HG02852 (cell line): ENCODE results near the gene IFNG-AS1.

Source experiments
- ATAC-seq: cut with Tn5 transposase; IDR thresholded peaks from one replicate; pipeline ENCODE4 v1.9.1; 2021; ENCODE audit warnings: mild to moderate bottlenecking, moderate library complexity; ENCODE audit not compliant: unreplicated experiment

Gene IFNG-AS1

GRCh38 chr12:67993143-67993542 lies 3.9 kb downstream of the IFNG-AS1 start:
- ATAC-seq: no peak

- ATAC-seq: no peak
Observed at GRCh38 chr12:67994046-67994445, 4.8 kb downstream of the IFNG-AS1 start.

- no peak for ATAC-seq
Observed at GRCh38 chr12:67996347-67996746, 7.1 kb downstream of the IFNG-AS1 start.

- no peak for ATAC-seq
Observed at GRCh38 chr12:67998379-67998778, 9.1 kb downstream of the IFNG-AS1 start.

GRCh38 chr12:67999244-67999643 lies 10.0 kb downstream of the IFNG-AS1 start:
- ATAC-seq: no peak

- no peak for ATAC-seq
Observed at GRCh38 chr12:68001486-68002466, 12.5 kb downstream of the IFNG-AS1 start.

GRCh38 chr12:68003777-68004176 lies 14.5 kb downstream of the IFNG-AS1 start:
- ATAC-seq: no peak

GRCh38 chr12:68007033-68007432 lies 17.8 kb downstream of the IFNG-AS1 start:
- ATAC-seq: no peak

- no peak for ATAC-seq
Observed at GRCh38 chr12:68007466-68007865, 18.2 kb downstream of the IFNG-AS1 start.

GRCh38 chr12:68011206-68011881 lies 22.1 kb downstream of the IFNG-AS1 start:
- ATAC-seq: no peak

- no peak for ATAC-seq
Observed at GRCh38 chr12:68011882-68012207, 22.6 kb downstream of the IFNG-AS1 start.

GRCh38 chr12:68012712-68013111 lies 23.5 kb downstream of the IFNG-AS1 start:
- ATAC-seq: no peak

- ATAC-seq: no peak
Observed at GRCh38 chr12:68013181-68013580, 23.9 kb downstream of the IFNG-AS1 start.

- no peak for ATAC-seq
Observed at GRCh38 chr12:68016136-68016535, 26.9 kb downstream of the IFNG-AS1 start.

GRCh38 chr12:68018315-68018714 lies 29.1 kb downstream of the IFNG-AS1 start:
- no peak for ATAC-seq

GRCh38 chr12:68020049-68020448 lies 30.8 kb downstream of the IFNG-AS1 start:
- ATAC-seq: no peak

- ATAC-seq: no peak
Observed at GRCh38 chr12:68020699-68021098, 31.5 kb downstream of the IFNG-AS1 start.

GRCh38 chr12:68028647-68029046 lies 39.4 kb downstream of the IFNG-AS1 start:
- no peak for ATAC-seq

GRCh38 chr12:68030248-68030647 lies 41.0 kb downstream of the IFNG-AS1 start:
- no peak for ATAC-seq

GRCh38 chr12:68031174-68031573 lies 41.9 kb downstream of the IFNG-AS1 start:
- ATAC-seq: no peak

GRCh38 chr12:68031881-68032739 lies 42.9 kb downstream of the IFNG-AS1 start:
- ATAC-seq: no peak
